Measurements from ENCODE around the gene DDX25.
"Not testable (repeated sequence)": the region's sequence is repeated elsewhere in the genome, so short reads cannot be mapped to it uniquely, and the experiment has no call there.

DDX25 gene

DNA sequence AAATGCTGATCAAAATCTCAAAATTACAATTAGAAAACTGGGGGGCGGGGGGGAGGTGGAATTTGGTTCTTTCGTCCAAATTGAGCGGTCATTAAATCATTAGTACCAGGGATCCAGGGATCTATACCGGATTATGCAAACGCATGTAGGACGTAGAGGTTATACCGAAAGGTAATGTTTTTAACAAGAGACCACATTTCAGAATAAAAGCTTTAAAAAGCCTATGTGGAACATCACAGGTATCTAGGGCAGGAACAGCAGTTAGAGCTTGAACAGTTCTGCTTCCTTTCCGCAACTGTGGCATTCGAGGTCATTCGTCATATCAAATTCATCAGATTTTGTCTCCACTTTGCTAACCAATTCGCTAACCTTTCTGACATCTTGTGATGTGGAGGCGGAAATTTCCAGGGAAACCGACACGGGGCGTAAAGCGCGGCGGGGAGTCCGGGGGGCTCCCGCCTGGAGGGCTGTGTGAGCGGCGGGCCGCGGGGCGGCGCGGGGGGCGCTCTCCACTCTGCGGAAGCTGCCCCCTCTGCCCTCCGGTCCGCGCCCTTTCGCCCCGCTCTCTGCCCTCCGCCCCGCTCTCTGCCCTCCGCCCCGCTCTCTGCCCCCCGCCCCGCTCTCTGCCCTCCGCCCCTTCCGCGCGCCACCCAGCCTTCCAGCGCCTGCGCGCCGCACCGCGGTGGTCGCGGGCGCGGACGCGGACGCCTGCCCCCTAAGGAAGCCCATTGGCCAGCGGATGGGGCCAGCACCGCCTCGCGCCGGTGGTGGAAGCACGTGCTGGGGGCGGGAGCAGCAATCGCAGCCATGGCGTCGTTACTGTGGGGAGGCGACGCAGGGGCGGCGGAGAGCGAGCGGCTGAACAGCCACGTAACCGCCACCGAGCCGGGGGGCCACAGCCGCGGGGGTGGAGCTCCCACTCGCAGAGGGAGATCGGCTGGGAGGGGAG, at the start of gene DDX25:
Gene DDX25, plus strand, starts transcription at position 798 of the 949 bp plus-strand sequence. Its CDS starts 10 bp downstream, at position 808.
- peak; percentile 7 for DNase-seq (ENCODE audit: low read depth)

DNA sequence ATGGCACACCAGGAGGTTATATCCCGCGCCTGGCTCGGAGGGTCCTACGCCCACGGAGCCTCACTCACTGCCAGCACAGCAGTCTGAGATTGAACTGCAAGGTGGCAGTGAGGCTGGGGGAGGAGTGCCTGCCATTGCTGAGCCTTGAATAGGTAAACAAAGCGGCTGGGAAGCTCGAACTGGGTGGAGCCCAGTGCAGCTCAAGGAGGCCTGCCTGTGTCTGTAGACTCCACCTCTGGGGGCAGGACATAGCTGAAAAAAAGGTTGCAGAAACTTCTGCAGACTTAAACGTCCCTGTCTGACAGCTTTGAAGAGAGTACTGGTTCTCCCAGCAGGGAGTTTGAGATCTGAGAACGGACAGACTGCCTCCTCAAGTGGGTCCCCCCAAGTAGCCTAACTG, 46.6 kb upstream of the DDX25 start:
- not testable (repeated sequence) for DNase-seq (ENCODE audit: low read depth)

DNA sequence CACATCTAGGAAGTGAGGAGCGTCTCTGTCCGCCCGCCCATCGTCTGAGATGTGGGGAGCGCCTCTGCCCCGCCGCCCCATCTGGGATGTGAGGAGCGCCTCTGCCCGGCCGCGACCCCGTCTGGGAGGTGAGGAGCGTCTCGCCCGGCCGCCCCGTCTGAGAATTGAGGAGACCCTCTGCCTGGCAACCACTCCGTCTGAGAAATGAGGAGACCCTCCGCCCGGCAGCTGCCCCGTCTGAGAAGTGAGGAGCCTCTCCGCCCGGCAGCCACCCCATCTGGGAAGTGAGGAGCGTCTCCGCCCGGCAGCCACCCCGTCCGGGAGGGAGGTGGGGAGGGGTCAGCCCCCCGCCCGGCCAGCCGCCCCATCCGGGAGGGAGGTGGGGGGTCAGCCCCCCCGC, 41.5 kb upstream of the DDX25 start:
- DNase-seq (ENCODE audit: low read depth): not testable (repeated sequence)

DNA sequence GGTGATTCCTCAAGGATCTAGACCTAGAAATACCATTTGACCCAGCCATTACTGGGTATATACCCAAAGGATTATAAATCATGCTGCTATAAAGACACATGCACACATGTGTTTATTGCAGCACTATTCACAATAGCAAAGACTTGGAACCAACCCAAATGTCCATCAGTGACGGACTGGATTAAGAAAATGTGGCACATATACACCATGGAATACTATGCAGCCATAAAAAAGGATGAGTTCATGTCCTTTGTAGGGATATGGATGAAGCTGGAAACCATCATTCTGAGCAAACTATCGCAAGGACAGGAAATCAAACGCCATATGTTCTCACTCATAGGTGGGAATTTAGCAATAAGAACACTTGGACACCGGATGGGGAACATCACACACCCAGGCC, 39.0 kb upstream of the DDX25 start:
- not testable (repeated sequence) for DNase-seq (ENCODE audit: low read depth)

DNA sequence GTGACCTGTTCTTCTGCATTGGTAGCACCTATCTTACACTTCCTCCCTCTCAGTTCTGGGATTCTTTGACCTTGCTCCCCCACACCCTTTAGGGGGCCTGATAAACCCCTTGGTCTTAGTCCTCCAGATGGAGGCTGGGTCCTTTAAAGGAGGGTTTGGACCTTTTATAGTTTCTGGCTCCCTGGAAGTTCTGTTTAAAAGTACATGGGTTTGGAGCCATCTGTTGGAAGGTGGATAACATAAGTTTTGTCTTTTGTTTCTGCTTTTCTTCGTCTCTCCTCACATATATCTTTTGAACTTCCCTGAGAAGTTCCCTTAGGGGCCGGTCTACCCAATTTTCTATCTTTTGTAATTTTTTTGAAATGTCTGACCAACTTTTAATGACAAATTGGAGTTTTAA, 34.8 kb upstream of the DDX25 start:
- DNase-seq (ENCODE audit: low read depth): no peak

DNA sequence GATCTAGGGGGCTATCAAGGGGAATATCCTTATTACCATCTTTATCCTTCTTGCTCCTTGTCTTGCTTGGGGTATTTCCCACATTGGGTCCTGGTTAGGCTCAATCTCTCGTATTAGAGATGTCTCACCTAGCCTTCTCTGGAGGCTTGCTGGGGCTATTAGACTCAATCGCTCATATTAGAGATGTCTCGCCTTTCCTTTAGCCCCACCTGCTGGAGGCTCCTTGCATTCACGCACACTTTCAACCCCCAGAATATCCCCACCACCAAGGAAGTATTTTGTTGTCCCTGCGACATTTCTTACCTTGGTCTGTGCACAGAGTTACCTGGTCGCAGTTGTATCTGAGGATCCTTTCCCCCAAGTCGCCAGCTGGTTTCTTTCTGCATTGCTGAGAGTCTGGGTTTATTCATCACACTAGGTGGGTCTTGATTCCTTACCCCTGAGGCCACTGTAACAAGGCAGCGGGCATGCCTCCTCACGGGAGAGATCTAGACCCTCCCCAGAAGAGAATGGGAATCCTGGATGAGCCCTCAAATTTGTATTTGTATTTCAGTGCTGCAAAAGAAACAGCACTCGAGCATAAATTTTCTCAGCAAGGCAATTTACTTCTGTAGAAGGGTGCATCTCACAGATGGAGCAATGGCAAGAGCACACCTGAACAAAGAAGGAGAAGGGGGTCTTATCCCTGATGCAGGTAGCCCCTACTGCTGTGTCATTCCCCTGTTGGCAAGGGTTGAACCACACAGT, 32.7 kb upstream of the DDX25 start:
- DNase-seq (ENCODE audit: low read depth): no peak

DNA sequence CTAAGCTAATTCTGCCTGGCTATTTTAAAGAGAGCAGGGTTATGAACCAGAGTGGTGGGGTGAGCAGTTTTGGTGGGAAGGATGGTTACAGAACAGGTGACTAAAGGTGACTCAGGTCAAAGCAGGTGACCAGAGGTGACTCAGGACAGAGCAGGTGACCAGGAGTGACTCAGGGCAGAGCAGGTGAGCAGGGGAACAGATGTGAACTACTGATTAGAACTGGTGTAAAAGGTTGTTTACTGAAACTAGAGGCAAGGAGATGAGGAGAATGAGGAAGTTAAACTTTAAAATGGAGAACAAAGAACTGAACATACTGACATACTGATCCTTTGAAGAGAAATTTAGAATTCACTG, 32.2 kb upstream of the DDX25 start:
- no peak for DNase-seq (ENCODE audit: low read depth)

DNA sequence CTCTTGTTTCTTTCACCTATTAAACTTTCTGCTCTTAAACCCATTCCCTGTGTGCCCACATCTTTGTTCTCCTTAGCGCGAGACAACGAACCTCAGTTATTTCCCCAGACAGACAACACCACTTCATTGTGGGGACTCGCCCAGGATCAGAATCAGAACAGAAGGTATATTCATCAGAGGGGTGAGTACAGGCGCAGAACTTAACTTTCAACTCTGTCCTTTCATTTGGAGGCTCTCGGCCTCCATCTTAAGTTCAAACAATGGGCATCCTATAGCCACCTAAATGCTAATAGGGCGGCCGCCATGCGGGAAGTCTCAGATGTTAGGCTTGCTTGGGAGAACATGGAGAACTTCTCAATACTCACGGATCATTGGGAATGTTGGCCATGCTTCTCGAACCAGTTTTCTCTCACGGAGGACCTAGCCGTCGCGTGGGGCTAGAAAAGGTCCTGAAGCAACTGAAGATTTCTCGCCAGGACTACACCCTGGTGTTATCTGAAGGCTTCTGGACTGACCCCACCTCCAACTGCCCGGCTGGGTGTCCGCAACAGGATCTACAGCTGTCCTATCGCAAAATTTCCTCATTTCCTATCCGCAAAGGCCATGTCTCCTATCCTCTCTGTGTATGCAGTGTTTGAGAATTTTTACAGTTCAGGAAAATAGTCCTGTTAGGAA, 30.3 kb upstream of the DDX25 start:
- no peak for DNase-seq (ENCODE audit: low read depth)

DNA sequence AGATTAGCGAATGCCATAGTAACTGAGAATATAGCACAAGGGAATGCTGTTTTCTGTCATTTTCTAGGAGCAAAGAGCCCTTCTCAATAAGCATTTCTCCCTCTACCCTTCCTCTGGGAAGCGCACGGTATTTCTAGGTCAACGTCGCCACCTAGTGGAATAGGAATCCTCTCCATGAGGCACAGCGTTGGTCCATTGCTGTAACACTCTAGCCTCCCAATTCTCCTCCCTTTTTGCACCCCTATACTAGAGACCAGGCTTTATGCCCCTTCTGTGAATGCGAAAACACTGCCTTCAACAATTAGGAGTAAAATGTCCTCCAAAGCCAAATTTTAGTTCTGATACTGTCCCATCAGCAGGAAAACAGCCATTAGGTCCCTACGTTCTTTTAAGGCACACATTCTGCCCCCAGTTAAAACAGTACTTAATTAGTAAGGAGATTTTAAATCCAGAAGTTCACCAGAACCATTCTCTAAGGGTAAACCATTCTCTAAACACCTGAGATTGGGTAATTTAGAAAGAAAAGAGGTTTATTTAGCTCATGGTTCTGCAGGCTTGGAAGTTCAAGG, 29.7 kb upstream of the DDX25 start:
- DNase-seq (ENCODE audit: low read depth): peak; percentile 50

DNA sequence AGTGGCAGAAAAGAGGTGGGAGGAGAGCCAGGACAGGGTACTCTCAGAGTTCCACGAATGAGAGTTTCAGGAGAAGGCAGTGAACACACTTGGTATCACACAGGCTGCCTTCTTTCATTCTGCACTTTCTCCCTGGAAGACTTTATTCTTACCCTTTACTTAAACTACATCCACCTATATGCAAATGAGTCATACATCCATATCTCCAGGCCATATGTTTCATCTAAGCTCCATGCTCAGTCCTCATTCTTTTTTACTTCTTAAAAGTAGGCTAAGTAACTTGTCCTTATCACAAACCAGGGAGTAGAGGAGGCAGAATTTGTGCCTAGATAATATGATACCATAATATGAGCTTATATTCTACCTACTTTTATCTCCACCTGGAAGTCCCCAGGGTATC, 23.0 kb upstream of the DDX25 start:
- DNase-seq (ENCODE audit: low read depth): no peak

DNA sequence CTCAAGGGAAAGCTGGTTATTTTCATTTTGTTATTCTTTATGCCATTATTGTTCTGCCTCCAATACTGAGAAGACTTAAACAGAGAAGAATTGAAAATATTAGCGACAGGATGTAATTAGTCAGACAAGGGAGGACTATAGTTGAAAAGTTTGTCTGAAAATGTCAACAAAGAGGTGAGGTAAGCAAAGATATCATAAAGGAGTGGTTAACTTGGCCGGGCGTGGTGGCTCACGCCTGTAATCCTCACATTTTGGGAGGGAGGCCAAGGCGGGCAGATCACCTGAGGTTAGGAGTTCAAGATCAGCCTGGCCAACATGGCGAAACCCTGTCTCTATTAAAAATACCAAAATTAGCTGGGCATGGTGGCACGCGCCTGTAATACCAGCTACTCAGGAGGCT, 20.9 kb upstream of the DDX25 start:
- no peak for DNase-seq (ENCODE audit: low read depth)

DNA sequence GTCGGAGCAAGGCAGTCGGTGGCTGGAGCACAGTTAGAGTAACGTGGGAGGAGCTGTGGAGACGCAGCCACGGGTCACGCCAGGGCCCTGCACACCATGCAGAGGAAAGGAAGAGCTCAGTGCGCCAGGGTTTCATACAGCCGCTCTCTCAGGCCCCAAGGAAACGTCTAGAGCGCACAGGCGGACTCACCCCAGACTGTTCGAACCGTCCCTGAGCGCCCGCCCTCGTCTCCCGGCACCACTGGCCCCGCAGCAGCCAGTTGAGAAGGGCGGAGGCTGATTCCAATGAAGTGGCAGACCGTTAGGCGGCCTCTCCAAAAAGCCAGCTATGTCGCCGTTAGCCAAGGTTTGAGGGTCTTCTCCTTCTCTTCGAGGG, 17.3 kb upstream of the DDX25 start:
- DNase-seq (ENCODE audit: low read depth): no peak

DNA sequence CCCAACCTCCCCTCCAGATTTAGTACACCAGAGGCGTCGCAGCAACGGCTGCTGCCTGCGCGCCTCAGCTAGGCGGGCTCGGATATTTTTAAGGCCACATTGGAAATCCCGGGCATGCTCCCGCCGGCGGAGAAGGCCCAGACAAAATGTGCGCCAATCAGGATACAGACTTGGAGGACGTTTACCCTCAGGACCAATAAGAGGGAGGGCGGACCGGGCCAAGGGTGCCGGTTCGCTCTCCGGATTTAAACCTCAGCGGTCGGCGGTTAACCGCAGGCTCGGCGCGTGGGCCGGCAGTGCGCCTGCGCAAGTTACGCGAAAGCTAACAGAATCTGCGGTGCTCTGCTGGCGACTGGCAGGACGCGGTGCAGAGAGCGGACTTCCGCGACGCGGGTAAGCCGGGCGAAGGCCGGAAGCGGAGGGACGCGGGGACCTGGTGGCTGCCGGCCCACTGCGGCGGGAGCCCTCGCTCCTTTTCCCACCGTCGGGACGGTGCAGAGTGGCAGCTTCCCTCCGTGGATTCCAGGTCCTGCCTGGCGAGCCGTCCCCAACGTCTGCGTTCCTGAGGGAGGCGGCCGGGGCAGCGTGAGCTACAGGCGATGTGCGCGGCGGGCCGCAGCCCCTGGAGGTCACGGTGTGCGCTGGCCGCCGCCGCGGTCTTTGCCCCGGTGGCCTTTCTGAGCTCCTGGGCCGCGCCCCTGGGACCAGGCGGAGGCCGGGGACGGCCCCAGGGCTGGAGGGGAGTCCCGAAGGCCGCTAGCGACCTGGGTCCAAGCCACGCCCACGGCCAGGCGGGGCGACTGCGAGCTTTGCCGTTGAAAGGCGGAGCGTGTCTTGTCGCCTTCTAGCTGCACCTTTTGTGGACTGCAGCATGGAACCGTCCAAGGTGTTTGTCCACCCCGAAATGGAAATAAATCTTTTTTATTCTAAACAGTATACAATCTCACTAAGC, 16.7 kb upstream of the DDX25 start, which contains the start of gene HYLS1:
Gene HYLS1, plus strand, starts transcription at position 296 of the 952 bp plus-strand sequence. CDS start 11,701 bp downstream, outside the sequence.
- DNase-seq (ENCODE audit: low read depth): peak; percentile 94

DNA sequence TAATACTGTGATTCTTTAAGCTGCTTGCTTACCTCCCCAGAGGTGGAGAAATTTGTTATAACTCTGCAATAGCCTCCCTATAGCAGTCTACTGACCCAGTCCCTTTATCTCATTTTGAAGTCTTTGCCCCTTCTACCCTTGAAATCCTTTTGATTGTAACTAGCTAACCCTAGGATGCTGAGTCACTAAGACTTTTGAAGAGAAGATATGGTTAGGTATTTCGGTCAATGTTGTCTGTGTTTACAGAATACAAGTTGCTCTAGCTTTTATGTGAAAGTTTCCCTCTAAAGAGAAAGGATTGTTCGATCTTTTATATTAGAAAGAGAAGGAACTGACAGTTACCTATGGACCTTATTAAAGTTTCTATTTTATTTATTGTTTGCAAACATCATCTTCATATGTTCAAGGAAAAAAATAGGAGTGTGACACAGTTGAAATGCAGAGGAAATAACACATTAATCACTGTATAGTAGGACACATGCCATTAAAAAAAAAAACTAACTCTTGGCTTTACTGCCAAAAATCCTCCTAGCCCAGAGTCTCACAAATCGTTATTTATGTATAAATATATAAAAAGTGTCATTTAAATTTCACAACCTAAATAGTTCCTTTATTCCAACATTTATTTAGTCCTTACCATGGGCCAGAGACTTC, 13.7 kb upstream of the DDX25 start:
- DNase-seq (ENCODE audit: low read depth): no peak

DNA sequence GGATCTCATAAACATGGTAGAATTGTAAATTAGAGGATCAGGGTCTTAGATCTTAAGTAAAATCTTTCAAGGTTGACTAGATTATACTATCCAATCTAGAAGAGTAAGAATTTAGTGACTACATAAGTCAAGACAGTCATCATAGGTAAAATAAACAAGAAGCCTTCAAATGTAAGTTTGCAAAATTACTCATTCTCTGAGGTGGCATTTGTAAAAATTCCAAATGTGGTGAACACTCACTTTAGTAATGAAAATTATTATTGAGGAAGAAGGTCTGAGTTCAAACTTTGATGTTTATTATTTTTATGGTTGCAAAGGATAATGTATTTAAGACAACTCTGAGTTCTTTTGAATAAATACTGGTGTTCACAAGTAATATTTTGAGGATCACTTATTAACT, 12.2 kb upstream of the DDX25 start:
- DNase-seq (ENCODE audit: low read depth): no peak

DNA sequence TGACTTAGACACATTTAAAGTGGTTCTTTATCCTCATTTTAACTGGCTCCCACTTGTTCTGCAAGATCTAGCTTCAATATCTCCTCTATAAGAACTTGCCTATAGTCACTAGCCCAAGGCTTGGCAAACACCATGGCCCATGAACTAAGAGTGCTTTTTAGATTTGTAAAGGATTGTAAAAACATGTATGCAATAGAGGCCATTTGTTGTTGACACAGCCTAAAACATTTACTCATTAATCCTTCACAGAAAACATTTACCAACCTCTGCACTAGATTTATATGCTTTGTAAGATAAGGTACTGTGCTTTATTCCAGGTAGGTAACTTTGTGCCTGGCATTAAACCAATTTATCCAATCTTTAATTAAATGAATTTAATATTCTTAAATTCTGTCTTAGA, 11.3 kb upstream of the DDX25 start:
- no peak for DNase-seq (ENCODE audit: low read depth)

DNA sequence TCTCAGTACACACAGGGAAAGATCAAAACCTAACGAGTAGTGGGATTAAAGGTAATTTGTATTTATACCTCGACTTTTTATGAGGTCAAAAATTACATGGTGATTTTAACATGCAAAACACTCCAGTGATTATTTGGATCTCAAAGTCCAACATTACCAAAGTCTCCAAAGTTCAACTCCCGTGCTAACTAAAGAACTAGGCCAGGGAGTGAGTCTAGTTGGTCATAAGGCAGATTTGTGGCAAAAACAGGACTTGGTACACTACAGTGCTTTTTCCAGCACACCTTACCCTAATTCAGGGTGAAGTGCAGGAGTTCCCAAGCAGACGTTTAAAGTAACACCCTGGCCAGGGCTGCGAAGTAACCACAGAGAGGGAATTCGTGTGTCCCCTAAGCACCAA, 2.4 kb upstream of the DDX25 start:
- no peak for DNase-seq (ENCODE audit: low read depth)

DNA sequence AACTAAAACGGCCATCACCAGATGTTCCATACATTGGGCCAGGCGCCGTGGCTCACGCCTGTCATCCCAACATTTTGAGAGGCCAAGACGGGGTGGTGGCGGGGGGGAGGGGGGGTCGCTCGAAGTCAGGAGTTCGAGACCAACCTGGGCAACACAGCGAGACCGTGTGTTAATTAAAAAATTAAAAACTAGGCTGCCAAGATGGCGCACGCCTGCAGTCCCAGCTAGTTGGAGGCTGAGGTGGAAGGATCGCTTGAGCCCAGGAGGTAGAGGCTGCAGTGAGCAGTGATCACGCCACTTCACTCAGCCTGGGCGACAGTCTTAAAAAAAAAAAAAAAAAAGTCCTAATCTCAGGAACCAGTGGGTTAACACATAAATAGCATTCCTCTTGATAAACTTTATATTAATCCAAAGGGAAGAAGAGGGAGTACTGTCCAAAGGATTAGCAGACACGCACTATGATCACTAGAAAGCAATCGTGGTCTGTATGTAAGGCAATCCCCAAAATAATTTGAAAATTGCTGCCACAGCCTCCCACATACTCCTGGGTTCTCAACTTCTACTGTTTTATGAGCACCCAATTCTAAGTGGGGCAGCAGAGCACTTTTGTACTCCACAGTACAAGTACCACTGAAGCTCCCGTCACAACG, 1.9 kb upstream of the DDX25 start:
- no peak for DNase-seq (ENCODE audit: low read depth)

DNA sequence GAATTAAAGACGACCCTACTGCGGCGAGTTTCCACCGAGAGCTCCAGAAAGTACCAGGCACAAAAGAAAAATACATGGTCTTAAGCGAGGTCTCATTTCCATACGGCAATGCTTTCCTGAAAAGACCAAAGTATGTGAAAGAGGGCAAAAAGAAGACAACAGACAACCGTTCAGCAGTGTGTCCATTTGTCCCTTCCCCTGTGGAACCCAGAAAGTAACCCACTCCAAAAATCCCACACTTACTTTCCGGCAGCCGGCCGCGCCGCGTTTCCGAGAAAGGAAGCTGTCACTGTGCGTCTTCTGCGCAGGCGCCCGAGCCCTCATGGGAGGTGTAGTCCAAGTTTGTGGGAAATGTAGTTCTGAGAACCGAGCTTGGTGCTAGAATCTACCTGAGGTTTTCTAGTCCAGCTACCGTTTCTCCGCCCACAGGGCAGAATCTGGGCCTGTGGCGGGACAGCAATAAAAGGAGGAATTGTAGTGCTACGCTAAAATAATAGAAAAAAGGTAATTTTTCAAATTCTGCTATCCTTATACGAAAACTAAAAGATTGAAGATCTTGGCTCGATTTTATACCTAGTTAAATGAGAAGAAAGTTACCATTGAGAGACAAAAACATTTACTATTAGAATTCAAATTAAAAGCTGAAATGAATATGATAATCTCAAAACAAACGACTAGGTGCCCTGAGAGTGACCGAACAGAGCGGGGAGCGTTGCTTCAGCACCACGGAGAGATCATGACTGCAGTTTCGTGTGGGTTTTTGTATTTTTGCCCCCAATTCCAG, 1.2 kb upstream of the DDX25 start, which contains the start of gene PUS3:
Gene PUS3, minus strand, starts transcription at position 280 of the 784 bp plus-strand sequence. CDS start 6,922 bp downstream, outside the sequence.
- peak; percentile 88 for DNase-seq (ENCODE audit: low read depth)
